Measurements from ENCODE around the gene PPP1R16B.

PPP1R16B gene

DNA sequence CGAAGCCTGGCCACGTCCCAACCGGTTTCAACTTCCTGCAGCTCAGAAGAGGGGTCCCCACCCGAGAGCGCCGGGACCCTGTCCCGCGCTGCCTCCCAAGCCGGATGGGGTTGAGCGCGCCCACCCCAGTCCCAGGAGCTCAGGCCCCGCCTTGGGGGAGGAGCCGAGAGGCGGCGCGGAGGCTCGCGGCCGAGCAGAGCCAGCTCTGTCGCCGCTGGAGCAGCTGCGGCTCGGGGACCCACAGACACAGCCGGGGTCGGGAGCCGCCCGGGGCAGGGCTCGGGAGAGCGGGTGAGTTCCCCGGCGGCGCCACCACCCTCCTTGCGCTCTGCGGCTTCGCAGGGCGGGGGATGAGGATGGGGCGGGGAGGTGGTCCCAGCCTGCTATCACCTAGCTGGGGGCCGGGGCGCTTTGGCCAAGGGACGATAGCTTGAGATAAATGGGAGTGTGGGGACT lies at the start of gene PPP1R16B:
Gene PPP1R16B (plus strand): TSS at position 196 of the 456 bp plus-strand sequence. CDS start 30,229 bp downstream, outside the sequence.
- peak; percentile 39 to 67 for DNase-seq (ENCODE audit: low read depth in 1 of 2, low spot score in 1 of 2)

- DNase-seq (ENCODE audit: low read depth in 1 of 2, low spot score in 1 of 2), result no peak
These were observed 48.2 kb upstream of the PPP1R16B start for GRCh38 chr20:38757145-38757775.

GRCh38 chr20:38759106-38759505 lies 46.4 kb upstream of the PPP1R16B start:
- DNase-seq (ENCODE audit: low read depth in 1 of 2, low spot score in 1 of 2), result no peak

DNA sequence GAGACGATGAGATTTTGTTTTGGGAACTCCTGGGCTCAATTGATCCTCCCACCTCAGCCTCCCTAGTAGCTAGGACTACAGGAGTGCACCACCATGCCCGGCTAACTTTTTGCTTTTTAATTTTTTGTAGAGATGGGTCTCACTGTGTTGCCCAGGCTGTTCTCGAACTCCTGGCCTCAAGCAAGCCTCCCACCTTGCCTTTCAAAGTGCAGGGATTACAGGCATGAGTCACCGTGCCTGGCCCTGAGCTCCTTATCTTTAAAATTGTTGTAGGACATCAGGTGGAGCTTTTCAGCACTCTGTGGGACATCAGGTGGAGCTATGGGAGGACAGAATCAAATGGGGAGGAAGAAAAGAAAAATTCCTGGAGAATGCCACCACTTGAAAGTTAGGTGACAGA lies 44.5 kb upstream of the PPP1R16B start:
- no peak for DNase-seq (ENCODE audit: low read depth in 1 of 2, low spot score in 1 of 2)

- no peak for DNase-seq (ENCODE audit: low read depth in 1 of 2, low spot score in 1 of 2)
These were observed 43.3 kb upstream of the PPP1R16B start for GRCh38 chr20:38762174-38762573.

DNA sequence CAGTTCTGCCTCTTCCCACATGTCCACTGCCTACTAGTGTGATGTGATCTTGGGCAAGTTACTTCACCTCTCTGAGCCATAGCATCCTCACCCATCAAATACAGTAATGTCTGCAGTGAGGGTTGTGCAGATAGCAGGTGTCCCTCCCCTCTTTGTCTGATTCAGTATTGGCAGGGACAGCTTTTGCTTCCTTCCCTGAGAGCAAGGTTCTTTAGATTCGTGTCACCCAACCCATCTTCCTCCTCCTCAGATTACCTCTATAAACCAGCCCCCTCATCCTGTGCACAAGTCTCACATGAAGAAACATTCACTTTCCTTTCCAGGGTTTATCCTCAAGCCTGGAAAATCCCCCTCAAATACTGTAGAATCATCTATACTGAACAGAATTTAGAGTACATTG lies 41.9 kb upstream of the PPP1R16B start:
- DNase-seq (ENCODE audit: low read depth in 1 of 2, low spot score in 1 of 2), result no peak

GRCh38 chr20:38764567-38765318 lies 40.8 kb upstream of the PPP1R16B start:
- peak; percentile 10 to 63 for DNase-seq (ENCODE audit: low read depth in 1 of 2, low spot score in 1 of 2)

- no peak for DNase-seq (ENCODE audit: low read depth in 1 of 2, low spot score in 1 of 2)
These were observed 39.4 kb upstream of the PPP1R16B start for GRCh38 chr20:38766071-38766470.

DNA sequence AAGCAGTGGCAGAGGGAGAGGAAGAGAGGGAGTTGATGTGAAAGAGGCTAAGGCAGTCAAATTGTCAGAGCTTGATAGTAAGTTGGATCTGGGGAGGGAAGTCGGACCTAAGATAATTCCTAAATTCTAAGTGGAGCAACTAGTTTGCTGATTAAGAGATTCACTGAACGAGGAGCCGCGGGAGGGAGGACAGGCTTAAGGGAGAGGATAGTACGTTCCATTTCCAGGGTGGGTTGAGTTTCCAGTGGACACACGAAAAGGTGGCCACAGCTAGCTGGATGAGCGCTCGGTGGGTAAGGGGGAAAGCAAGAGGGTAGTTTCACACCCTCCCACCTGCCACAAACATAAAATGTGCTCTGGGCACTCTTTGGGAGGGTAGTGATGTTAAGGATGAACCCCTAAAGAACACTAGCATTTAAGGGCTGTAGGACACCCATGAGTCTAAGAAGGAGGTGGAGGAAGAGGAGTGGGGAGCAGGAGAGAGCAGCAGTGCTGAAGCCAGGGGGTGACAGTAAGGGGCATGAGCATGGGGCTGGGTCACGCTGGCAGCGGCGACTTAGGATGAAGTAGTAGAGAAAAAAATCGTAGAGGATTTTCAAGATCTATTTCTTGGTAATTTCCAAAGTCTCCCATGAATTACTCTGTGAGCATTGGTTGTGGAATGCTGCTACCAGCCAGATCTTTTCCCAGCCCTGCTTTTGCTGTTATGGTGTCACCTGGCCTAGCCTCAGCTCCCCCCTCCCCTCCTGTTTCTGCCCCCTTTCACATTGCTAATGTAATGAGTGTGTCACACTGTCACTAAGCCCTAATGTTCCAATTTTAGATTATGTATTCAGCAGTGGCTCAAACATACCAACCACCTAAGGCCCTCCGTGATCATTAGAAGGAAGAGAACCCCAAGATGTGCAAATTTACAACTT lies 35.9 kb upstream of the PPP1R16B start:
- DNase-seq (ENCODE audit: low read depth in 1 of 2, low spot score in 1 of 2), result no peak

DNA sequence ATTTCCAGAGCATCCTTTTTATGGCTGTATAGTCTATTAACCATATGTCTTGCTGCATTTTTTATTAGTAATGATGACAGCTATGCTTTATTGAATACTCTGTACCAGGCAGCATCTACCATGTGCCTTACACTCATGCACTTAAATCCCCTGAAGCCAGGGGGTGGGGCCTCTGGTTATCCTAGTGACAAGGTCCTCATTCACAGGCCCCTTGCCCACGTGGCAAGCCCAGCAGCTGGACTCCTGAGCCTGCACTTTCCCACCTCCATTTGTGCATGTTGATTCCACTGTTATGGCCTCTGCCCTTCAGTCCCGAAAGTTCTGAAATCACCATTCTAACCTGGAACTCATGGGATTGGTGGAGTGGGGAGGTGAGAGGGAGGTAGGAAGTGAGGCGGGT lies 35.0 kb upstream of the PPP1R16B start:
- no peak for DNase-seq (ENCODE audit: low read depth in 1 of 2, low spot score in 1 of 2)

DNA sequence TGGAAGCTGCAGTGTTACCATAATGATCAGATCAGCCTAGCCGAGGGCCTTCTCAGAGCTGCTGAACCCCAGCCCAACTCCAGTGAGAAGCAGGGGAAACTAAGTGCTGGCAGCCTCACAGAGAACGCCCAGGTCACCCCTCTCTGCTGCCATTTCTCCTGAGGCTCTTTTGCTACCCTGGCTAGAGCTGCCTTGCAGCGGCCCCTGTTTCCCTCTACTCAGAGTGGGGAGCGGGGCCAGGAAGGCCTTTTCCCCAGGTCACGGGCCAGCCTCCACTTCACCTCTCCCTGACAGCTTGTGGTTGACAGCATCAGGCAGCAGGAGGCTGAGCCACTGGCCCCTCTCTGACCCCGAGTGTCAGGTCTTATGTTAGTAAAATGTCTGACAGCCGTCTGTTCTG lies 34.5 kb upstream of the PPP1R16B start:
- DNase-seq (ENCODE audit: low read depth in 1 of 2, low spot score in 1 of 2), result no peak

- DNase-seq (ENCODE audit: low read depth in 1 of 2, low spot score in 1 of 2), result no peak
These were observed 33.9 kb upstream of the PPP1R16B start for GRCh38 chr20:38771621-38772020.

- no peak for DNase-seq (ENCODE audit: low read depth in 1 of 2, low spot score in 1 of 2)
These were observed 31.3 kb upstream of the PPP1R16B start for GRCh38 chr20:38774167-38774566.

- no peak for DNase-seq (ENCODE audit: low read depth in 1 of 2, low spot score in 1 of 2)
These were observed 29.1 kb upstream of the PPP1R16B start for GRCh38 chr20:38776363-38776762.

- no peak for DNase-seq (ENCODE audit: low read depth in 1 of 2, low spot score in 1 of 2)
These were observed 26.0 kb upstream of the PPP1R16B start for GRCh38 chr20:38779247-38780097.

DNA sequence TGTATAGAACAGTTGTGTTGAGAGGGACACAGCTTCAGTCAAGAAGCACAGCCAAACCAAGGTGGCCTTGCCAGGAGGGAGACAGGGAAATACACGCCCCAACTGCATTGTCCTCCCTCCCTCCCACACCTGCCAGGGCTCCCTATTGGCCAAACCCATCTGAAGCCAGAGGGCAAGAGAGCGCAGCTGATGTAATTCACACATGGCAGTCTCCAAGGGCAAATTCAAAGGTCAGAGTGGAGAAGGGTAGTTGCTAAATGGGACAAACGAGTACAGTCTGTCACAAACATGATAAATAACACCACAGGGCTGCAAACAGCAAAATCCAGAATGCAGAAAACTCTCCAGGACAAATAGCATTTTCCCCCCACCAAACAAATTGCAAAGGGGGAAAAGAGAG lies 23.2 kb upstream of the PPP1R16B start:
- DNase-seq (ENCODE audit: low read depth in 1 of 2, low spot score in 1 of 2), result no peak

- no peak for DNase-seq (ENCODE audit: low read depth in 1 of 2, low spot score in 1 of 2)
These were observed 17.6 kb upstream of the PPP1R16B start for GRCh38 chr20:38787870-38788269.

DNA sequence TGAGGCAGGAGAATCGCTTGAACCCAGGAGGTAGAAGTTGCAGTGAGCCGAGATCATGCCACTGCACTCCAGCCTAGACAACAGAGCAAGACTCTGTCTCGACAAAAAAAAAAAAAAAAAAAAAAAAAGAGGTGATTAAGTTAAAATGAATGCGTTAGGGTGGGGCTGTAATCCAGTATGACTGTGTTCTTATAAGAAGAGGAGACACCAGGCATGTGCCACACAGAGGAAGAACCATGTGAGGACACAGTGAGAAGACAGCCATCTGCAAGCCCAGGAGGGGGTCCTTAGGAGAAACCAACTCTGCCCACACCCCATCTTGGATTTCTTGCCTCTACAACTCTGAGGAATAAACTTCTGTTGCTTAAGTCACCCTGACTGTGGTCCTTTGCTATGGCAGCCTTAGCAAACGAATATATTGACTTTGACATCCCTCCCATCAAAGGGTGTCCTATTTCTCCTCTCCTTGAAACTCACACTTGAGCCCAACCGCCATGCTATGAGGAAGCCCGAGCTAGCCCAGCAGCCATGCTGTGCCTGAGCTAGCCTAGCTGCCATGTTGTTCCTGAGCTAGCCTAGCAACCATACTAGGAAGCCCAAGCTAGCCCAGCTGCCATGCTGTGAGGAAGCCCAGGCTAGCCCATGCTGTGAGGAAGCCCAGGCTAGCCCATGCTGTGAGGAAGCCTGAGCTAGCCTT lies 15.8 kb upstream of the PPP1R16B start:
- DNase-seq (ENCODE audit: low read depth in 1 of 2, low spot score in 1 of 2), result no peak

- DNase-seq (ENCODE audit: low read depth in 1 of 2, low spot score in 1 of 2), result peak in 1 of 2 donors; percentile 34
These were observed 15.1 kb upstream of the PPP1R16B start for GRCh38 chr20:38790200-38791053.

Measured in activated CD4-positive, alpha-beta T cell treated with anti-CD3 and anti-CD28 coated beads, Interleukin-2, amount 50 U/mL, for 24 hours (primary cell).